ENCODE results near the gene KPNA5.
A peak's percentile ranks its signal among the peaks of the same experiment; 100 is the strongest.
"Not testable (repeated sequence)": the region's sequence is repeated elsewhere in the genome, so short reads cannot be mapped to it uniquely, and the experiment has no call there.

The KPNA5 gene

GRCh38 chr6:116680880-116681672 is at the start of gene KPNA5:
Gene KPNA5, plus strand, starts transcription at chr6:116681211. Its CDS starts 124 bp downstream, at chr6:116681335.
- peak; percentile 84 to 92 for DNase-seq

- no peak for DNase-seq
These were observed 49.5 kb upstream of the KPNA5 start for GRCh38 chr6:116631379-116631990.

DNA sequence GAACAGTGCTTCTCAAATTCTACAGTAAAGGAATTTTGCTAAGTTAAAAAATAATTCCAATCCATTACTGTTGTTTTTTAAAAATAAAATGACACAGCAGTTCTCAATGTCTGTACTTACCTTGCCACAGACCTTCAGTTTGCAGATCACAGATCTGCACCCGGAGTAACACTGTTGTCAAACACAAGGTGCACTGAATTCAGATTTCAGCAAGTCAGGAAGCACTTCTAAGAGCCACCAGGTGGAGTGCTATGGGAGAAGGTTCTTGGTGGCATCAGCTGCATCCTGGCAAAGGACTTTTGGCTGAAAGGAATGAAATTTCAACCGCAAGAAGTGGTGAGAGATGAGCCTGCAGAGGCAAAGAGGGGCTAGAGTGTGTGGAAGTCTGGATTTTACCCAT is 47.3 kb upstream of the KPNA5 start:
- DNase-seq = no peak

- DNase-seq = no peak
These were observed 32.9 kb upstream of the KPNA5 start for GRCh38 chr6:116648156-116648555.

DNA sequence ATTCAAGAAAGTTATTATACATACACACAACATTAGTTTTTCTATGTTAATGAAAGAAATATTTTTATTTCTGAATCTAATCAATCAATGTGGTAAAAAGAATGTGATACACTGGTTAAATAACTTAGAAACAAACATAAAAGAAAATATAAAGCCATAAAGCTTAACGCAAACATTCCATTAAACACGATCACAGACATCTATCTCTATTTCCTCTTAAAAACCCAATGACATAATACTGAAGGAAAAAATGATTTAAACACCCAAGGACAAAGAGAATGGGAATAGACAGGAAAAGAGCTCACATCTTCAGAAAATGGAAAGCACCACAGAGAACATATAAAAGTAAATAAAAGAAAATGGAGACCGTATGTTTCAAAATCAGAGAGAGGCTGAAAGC is 31.9 kb upstream of the KPNA5 start:
- no peak for DNase-seq

- no peak for DNase-seq
These were observed 29.1 kb upstream of the KPNA5 start for GRCh38 chr6:116651916-116652315.

GRCh38 chr6:116661594-116661993 is 19.4 kb upstream of the KPNA5 start:
- no peak for DNase-seq

GRCh38 chr6:116662202-116662601 is 18.8 kb upstream of the KPNA5 start:
- DNase-seq = no peak

GRCh38 chr6:116663308-116663707 is 17.7 kb upstream of the KPNA5 start:
- DNase-seq = no peak

DNA sequence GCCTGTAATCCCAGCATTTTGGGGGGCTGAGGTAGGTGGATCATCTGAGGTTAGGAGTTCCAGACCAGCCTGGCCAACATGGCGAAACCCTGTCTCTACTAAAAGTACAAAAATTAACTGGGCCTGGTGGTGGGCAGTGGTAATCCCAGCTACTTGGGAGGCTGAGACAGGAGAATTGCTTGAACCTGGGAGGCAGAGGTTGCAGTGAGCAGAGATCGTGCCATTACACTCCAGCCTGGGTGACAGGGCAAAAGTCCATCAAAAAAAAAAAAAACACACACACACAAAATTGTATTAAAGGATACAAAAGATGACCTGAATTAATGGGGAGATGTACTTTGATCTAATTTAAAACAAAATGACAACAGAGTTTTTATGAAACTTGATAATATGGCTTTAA is 16.8 kb upstream of the KPNA5 start:
- DNase-seq = not testable (repeated sequence)

DNA sequence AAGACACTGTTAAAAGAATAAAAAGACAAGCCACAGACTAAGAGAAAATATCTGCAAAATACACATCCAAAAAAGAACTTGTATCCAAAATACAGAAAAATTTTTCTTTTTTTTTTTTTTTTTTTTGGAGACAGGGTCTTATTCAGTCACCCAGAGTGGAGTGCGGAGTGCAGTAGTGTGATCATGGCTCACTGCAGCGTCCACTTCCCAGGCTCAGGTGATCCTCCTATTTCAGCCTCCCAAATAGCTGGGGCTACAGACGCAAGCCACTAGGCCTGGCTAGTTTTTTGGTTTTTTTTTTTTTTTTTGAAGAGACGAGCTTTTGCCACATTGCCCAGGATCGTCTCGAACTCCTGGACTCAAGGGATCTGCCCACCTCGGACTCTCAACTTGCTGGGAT is 15.5 kb upstream of the KPNA5 start:
- DNase-seq = no peak

DNA sequence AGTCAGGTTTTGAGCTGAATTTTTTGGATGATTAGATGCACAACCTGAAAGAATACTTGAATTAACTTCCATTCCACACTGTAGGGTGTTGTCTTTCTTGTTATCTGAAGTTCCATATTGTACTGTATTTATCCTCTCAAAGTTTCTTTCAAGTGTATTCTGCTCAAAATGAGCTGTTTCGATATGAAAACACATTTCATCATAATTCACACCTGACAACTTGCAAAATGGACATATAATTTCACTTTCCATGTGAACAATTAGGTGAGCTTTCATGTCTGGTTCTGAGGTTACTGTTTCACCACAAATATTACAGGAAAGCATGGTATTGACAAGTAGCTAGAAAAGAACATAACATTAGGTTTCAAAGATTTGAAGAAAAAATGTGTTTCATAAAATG is 14.1 kb upstream of the KPNA5 start:
- DNase-seq = no peak

DNA sequence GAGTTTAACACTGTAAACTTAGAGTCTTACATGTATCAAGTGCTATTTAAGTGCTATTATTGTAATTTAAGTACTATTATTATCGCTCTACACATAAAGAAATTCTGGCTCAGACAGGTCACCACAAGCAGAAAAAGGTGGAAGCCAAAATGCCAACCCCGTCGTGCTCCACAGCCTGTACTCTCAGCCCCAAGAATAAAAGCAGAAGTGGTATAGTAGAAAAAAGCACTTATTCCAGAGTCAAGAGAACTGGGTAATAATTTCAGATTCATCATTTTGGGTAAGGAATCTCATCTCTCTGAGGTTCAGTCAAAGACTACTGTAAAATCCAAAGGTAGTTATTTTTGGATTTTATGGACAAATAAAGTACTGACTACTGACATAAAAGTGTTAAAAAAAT is 13.4 kb upstream of the KPNA5 start:
- DNase-seq = no peak

DNA sequence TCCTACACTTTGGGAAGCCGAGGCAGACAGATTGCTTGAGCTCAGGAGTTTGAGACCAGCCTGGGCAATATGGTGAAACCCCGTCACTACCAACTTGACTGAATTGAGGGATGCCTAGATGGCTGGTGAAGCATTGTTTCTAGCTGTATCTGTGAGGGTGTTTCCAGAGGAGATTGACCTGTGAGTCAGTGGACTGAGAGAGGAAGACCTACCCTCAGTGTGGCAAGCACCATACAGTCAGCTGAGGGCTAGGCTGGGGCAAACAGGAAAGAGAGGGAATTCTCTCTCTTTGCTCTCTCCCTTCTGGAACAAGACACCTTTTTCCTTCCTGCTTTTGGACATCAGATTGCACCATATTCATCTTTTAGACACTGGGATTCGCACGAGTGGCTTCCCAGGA is 8.7 kb upstream of the KPNA5 start:
- no peak for DNase-seq

GRCh38 chr6:116676021-116676420 is 5.0 kb upstream of the KPNA5 start:
- DNase-seq = no peak

GRCh38 chr6:116682334-116682712 is 1.3 kb downstream of the KPNA5 start:
- no peak for DNase-seq

DNA sequence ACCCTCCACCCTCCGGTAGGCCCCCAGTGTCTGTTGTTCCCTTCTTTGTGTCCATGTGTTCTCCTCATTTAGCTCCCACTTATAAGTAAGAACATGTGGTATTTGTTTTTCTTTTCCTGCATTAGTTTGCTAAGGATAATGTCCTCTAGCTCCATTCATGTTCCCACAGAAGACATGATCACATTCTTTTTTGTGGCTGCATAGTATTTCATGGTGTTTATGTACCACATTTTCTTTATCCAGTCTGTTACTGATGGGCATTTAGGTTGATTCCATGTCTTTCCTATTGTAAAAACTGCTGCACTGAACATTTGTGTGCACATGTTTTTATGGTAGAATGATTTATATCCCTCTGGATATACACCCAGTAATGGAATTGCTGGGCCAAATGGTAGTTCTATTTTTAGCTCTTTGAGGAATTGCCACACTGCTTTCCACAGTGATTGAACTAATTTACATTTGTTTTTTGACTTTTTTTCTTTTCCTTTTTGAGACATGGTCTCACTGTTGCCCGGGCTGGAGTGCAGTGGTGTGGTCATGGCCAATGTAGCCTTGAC is 4.5 kb downstream of the KPNA5 start:
- DNase-seq = no peak

- not testable (repeated sequence) for DNase-seq
These were observed 5.6 kb downstream of the KPNA5 start for GRCh38 chr6:116686475-116687101.

- DNase-seq = no peak
These were observed 10.1 kb downstream of the KPNA5 start for GRCh38 chr6:116691154-116691553.

- DNase-seq = not testable (repeated sequence)
These were observed 11.9 kb downstream of the KPNA5 start for GRCh38 chr6:116692873-116693272.

- not testable (repeated sequence) for DNase-seq
These were observed 12.3 kb downstream of the KPNA5 start for GRCh38 chr6:116693275-116693674.

GRCh38 chr6:116695401-116695800 is 14.4 kb downstream of the KPNA5 start:
- no peak for DNase-seq

GRCh38 chr6:116697480-116697879 is 16.5 kb downstream of the KPNA5 start:
- no peak for DNase-seq

- not testable (repeated sequence) for DNase-seq
These were observed 22.9 kb downstream of the KPNA5 start for GRCh38 chr6:116703888-116704287.

Measured in NCI-H1930 (cell line).